AG09319 (cell line): ENCODE data around the gene RAI14.

Experiments
- DNase-seq: peaks from one replicate; pipeline ENCODE4 v3.0.0-alpha.2; 2010; ENCODE audit warnings: low read depth; ENCODE audit errors: extremely low read depth
- CTCF ChIP-seq: IDR thresholded peaks from 2 replicates; pipeline ENCODE4 v1.5.1; 2011; ENCODE audit warnings: low read depth, mild to moderate bottlenecking, inconsistent platforms, low read length, moderate library complexity

RAI14 gene

DNA sequence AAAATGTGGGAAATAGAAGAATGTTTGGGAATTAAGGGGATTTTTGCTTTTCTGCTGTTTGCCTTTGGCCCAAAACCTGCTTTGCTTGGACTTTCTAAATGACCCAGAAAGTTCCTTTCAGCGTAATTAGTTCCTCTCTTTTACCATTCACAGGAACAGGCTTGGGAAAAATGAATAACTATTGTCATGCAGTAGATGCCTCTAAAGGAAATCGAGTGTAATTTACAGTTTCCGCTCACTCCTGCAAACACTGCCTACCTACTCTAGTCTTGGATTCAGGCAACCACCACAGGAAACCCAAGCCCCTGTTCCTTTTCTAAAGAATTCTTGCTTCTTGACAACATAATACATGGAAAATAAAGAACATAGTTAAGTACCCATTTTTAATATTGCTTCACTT, 207.8 kb downstream of the RAI14 start:
- no peak for DNase-seq
- no peak for TF ChIP-seq CTCF

GRCh38 chr5:34865091-34865490, 209.0 kb downstream of the RAI14 start:
- no peak for TF ChIP-seq CTCF
- DNase-seq: no peak

DNA sequence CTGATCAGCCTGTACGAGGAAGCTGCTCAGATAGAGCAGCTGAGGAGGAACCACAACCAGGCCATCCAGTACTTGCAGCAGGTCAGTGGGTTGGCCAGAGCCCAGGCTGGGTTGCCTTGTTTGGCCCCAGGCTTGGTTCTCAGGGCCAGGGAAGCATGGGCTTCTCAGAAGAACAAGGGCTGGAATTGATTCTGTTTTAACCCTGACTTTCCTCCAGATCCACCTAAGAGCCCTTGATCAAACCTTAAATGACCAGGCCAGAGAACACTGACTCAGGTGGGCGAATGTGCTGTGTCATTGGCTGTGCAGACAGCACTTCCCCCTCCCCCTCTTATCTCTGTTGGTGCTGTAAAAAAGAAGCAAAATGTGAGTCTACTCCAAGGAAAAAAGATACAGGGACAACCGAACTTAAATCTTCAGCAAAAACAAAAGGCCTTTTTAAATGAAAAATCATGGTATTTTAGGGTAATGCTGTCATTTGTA, 210.9 kb downstream of the RAI14 start:
- no peak for DNase-seq
- no peak for TF ChIP-seq CTCF

DNA sequence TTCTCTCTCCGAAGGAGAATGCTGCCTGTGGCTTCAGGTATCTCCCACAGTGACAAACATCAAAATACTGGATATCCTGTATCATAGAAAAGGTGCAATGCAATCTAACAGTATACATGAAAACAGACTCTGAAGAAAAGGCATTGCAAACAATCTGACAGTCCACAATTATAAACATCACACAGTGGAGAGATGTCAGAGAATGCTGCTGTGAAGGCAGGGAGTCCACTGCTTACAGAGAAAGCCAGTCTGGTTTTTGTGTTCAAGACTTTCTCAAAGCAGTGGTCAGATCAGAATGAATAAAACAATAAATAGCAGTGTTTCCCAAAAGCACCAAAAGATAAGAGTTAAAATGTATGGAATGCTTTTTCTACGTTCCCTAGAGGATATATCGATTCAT, 211.5 kb downstream of the RAI14 start:
- DNase-seq: no peak
- no peak for TF ChIP-seq CTCF

GRCh38 chr5:34868791-34869190, 212.7 kb downstream of the RAI14 start:
- TF ChIP-seq CTCF: no peak
- no peak for DNase-seq

- no peak for TF ChIP-seq CTCF
- no peak for DNase-seq
Observed at GRCh38 chr5:34869256-34869655, 213.1 kb downstream of the RAI14 start.

- no peak for TF ChIP-seq CTCF
- no peak for DNase-seq
Observed at GRCh38 chr5:34870382-34870781, 214.3 kb downstream of the RAI14 start.
